Stimulated activated CD4-positive, alpha-beta T cell treated with anti-CD3 and anti-CD28 coated beads, Interleukin-4, amount 100 ng/mL, for 48 hours (primary cell): Measurements from ENCODE around the gene PANK4.

Experiments used
- DNase-seq, 2 donors: peaks; one replicate each; pipeline ENCODE4 v3.0.0-alpha.2; 2020; ENCODE audit warnings: low read depth in 2 of 2

Gene PANK4

DNA sequence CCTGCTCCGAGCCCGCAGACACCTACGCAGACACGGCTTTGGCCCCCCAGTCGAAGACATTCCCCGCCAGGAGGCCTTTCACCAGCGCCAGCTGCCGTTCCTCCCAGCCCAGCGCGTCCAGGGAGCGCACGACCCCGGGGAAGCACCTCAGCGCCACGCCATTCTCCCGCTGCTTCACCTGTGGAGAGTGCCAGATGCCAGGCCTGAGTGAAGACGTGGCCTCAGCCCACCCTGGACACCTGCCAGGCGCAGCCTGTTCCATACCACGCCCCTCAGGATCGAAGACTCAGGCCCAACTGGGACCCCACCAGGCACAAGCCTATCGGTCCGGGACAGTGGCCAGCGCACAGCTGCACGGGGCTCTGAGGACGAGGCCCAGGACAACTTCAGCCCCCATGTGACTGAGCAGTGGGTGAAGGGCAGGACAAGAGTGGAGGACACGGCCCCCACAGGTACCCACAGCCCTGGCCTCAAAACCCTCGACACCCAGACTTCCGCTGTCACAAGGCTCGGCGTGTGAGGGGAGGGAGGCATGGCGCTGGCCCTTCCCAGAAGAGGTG lies 13.5 kb downstream of the PANK4 start:
- no peak for DNase-seq

DNA sequence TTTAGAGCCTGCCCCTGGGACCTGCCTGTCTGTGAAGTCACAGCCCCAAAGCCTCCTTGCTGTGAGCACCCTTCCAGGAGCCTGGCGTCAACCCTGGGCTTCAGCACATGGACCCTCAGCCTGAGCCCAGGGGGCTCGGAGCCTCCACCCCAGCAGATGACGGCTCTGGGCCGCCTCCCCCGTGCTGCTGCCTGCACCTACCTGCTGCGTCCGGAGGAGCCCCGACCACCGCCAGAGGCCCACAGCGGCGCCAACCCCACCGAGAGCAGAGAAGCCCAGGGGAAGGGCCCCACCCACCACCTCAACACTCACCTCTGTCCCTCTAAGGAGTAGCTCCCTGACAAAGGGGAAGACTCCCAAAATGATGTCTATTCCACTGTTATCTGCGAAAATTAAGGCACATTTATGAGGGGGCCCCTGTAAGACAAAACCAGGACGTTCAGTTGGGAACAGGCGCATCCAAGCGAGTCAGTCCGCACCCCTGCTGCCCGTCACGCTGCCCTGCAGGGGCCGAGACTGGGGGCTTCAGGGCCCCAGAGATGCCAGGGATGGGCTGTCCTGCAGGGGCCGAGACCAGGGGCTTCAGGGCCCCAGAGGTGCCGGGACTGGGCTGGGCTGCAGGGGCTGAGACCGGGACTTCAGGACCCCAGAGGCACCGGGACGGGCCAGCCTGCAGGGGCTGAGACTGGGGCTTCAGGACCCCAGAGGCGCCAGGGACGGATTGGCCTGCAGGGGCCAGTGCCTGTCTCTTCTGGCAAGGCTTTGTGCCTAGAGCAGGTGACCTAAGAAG lies 15.8 kb downstream of the PANK4 start:
- DNase-seq, result no peak

DNA sequence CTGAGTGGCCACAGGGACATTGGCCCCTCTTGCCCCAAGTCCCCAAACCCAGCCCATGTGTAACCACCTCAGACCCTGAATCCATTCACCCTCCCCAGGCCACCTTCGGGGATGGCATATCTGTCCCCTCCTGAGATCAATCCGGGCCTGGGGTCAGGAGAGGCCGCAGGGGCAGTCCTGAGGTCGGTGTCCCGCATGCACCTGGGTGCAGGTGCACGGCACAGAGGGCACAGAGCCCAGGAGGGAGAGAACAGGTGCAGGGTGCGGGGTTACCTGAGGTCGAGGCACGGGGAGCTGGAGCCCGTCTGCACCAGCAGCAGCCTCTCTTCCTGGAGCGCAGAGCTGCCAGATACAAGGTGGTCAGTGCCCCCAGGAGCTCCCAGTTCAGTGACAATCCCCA lies 16.8 kb downstream of the PANK4 start:
- no peak for DNase-seq

DNA sequence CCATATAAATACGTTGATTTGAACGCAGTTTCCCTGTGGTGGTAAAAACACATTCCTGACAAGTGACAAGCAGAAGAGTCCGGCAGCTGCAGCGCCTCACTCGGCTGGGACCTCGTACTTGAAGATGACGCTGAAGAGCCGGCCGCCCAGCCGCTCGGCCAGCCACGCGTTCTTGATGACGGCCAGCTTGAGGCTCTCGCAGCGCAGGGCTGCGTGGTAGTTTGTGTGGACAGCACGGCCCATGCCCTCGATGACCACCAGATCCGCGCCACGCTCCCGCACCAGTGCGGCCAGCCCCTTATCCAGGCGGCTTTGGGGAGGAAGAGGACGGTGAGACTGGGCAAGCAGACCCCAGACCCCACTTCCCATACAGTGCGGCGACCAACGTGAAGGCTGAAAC lies 17.6 kb downstream of the PANK4 start:
- DNase-seq, result no peak

DNA sequence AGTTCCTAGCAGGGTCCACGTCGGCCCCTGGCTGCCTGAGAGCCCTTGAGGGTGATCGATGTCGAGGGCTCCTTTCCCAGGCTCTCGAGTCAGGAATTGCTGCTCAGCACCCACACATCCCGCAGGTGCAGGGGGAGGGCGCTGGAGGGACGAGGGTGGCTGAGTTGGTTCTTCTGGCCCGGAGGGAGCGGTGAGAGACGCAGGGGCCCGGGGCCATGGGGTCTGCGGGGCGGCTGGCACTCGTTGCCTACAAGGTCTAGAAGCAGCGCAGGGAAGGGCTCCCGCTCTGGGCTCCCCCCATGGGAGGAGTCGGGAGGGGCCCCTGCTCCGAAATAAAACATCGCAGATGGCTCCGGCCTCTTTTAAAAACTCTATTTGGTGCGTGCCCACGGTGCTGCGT lies 18.2 kb downstream of the PANK4 start:
- no peak for DNase-seq

DNA sequence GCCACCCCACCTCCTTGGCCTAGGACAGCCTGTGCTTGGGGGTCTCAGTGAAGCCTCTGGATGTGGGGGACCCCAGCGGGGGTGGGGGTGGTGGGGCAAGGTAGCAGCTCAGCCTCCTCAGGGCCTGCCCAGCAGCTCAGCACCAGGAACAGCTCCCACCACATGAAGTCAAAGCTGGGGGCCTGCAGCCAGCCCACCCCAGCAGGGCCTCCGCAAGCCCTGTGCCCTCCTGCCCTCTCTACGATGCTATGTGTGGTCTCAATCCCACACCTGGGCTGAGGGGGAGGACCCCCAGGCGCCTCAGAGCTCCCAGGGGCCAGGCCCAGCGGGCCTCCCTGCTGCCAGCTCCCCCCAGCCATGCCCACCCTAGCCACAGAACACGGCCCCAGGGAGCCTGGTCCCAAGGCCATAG lies 18.6 kb downstream of the PANK4 start:
- DNase-seq, result no peak

DNA sequence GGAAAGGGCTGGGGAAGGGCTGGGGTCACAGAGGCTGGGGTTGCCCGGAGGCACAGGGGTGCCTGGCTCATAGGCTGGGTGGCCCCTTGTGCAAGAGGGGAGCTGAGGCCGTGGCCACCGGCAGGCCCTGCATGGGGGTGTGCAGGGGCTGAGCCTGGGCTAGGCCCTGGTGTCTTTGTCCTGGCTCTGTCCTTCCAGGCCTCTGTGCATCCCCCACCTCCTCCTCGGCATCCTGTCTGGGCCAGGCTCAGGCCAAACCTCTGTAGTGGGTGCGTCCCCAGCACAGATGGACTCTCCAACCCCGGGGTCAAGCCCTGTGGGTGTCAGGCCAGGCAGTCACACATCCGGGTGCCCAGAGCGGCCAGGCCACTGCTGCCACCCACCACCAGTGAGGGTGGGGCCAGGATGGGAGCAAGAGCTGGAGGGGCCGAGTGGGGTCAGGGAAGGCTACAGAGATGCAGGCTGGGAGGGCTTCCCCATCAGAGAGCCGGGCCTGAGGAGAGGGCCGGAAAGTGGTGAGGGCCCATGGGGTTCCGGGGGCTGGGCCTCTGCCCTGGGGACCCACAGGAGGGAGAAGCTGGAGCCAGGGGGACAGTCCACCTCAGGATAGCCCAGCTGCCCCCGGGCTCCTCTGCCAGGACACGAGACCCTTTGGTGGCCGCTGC lies 19.4 kb downstream of the PANK4 start:
- DNase-seq, result no peak

DNA sequence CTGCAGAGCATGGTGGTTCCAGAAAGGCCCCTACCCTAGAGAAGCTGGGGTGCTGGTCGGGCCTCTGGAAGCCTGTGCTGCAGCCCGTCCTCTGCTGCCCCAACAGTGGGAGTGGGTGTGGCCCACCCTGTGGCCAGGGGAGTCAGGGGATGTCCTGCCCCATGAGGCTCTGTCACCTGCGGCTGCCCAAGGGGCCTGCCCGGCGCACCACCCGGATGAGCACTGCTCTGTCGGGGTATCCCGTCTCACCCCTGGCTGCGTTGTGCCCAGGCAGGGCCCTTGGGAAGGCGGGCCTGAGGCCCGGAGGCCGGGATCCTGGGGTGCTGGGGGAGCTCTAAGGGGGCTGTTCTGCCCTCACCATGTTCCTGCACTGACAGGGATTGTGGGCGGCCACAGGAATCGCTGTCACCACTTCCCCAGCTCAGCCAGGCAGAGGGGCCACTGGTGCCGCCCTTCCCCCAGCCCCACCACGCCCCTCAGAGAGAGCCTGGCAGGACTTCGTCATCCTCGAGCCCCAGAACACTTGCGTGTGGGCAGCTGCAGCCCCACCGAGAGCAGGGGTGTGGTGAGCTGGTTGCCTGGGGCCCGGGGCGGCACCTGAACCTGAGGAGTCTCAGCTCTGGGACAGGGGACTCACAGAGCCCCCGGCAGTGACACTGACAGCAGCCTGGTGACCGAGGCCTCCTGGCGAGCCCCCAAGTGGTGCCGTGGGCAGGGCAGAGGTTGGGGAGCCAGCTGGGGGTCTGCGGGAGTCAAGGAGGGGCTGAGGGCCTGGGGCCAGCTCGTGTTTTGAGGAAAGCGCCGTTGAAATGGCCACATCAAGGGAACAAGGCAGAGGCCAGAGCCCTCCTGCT lies 20.2 kb downstream of the PANK4 start:
- no peak for DNase-seq

DNA sequence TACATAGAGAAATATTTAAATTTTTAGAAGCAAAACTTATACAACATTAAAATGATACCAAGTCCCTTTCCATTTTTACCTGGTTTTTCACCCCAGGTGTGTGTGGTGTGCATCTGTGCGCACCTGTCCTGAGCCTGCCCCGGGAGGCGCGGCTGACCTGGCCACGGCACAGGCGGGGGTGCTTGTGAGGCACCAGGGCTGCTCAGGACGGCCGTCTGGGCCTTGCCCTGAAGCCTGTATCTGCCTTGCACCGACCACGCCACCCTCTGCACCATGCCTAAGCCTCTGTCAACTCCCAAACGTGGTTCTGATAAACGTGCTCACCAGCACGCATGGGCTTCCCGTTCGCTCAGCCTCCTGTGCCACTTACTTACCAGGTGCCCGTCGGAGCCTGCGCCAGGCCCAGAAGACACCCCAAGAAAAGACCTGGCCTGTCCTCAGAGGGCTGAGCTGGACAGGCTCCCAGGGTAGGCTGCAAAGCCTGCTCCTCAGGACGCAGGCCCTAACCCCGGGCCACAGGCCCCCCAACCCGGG lies 20.9 kb downstream of the PANK4 start:
- DNase-seq, result no peak

DNA sequence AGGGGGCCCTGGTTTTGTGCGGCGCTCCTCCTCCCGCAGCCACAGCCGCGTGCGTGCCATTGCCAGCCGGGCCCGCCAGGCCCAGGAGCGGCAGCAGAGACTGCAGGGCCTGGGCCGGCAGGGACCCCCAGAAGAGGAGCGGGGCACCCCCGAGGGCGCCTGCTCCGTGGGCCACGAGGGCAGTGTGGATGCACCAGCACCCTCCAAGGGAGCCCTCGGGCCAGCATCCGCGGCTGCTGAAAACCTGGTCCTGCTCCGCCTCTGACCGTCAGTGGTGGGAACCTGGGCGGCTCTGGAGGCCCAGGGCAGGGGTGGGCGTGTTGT lies 21.5 kb downstream of the PANK4 start:
- no peak for DNase-seq

DNA sequence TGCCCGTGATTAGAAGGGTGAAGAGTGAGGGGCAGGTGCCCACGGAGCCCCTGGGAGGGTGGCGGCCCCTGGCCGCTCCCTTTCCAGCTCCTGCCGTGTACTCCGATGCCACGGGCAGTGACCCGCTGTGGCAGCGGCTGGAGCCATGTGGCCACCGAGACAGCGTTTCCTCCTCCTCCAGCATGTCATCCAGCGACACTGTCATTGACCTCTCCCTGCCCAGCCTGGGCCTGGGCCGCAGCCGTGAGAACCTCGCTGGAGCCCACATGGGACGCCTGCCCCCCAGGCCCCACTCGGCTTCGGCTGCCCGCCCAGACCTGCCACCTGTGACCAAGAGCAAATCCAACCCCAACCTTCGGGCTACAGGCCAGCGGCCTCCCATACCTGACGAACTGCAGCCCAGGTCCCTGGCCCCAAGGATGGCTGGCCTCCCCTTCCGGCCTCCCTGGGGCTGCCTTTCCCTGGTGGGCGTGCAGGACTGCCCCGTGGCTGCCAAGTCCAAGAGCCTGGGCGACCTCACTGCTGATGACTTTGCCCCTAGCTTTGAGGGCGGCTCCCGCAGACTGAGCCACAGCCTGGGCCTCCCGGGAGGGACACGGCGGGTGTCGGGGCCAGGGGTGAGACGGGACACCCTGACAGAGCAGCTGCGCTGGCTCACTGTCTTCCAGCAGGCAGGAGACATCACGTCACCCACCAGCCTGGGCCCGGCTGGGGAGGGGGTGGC lies 22.0 kb downstream of the PANK4 start:
- no peak for DNase-seq

DNA sequence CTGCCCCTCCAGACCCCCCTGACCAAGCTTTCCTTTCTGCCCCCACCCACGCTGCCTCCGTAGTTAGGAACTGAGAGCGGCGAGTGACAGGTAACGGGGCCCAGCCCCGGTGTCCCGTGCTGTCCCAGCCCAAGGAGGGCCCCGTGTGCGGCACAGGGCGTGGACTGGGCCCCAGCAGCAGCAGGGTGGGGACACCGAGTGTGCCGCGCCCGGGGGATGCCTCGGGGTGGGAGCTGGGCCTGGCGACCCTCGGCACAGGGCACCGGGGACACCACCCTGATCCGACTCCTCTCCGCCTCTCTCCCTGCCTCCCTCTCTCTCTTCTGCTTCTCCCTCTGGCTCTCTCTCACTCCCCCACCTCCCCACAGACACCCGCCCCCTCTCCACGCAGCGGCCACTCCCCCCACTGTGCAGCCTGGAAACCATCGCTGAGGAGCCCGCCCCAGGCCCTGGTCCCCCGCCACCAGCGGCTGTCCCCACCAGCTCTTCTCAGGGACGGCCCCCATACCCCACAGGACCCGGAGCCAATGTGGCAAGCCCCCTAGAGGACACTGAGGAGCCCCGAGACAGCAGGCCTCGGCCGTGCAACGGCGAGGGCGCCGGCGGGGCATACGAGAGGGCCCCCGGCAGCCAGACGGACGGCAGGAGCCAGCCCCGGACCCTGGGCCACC lies 22.7 kb downstream of the PANK4 start:
- DNase-seq, result no peak

DNA sequence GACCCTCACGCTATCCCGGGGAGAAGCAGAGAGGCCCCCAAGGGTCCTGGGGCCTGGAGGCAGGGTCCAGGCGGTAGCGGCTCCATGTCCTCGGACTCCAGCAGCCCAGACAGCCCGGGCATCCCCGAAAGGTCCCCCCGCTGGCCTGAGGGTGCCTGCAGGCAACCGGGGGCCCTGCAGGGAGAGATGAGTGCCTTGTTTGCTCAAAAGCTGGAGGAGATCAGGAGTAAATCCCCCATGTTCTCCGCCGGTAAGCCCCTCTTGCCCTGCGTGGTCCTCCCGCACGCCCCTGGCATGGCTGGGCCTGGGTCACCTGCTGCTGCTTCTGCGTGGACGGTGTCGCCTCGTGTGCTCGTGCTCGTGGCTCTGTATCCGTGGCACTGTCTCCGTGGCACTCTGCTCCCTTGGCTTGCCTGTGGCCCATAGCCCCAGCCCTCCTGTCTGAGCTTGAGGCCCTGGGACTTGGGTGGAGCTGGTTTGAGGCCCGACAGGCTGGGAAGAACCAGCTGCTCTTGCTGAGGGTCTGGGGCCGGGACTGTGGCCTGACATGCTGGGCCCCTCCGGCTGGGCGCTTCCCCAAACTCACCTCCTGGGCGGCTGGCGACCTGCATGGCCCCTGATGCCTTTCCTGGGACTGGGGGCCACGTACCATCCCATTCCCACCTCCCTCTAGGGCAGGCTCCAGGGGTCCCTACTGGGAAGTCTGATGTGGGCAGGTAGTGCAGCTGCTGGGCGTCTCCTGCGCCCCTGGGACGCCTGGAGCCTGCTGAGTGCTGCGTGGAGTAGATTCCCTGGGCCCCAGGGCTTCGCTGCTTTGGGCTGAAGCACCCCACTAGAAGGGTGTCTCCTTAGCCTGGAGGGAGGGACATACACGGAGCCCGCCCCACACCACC lies 23.5 kb downstream of the PANK4 start:
- DNase-seq, result no peak

DNA sequence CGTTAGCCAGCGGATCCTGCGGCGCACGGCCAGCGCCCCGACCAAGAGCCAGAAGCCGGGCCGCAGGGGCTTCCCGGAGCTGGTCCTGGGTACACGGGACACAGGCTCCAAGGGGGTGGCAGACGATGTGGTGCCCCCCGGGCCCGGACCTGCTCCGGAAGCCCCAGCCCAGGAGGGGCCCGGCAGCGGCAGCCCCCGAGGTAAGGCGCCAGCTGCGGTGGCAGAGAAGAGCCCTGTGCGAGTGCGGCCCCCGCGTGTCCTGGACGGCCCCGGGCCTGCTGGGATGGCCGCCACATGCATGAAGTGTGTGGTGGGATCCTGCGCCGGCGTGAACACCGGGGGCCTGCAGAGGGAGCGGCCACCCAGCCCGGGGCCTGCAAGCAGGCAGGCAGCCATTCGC lies 24.2 kb downstream of the PANK4 start:
- DNase-seq, result no peak

DNA sequence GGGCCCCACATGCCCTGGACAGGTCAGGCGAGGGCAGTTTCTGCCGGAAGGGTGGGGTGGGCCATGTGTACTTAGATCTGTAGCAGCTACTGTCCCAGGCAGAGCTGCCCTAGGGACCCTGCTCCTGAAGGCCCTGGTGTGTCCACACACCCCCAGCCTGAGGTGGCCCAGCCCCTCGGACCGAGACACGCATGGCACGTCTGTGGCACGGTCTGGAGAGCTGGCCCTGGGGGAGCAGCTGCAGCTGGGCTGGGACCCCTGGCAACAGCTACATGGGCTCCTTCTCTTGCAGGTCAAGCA lies 24.6 kb downstream of the PANK4 start:
- DNase-seq, result no peak

DNA sequence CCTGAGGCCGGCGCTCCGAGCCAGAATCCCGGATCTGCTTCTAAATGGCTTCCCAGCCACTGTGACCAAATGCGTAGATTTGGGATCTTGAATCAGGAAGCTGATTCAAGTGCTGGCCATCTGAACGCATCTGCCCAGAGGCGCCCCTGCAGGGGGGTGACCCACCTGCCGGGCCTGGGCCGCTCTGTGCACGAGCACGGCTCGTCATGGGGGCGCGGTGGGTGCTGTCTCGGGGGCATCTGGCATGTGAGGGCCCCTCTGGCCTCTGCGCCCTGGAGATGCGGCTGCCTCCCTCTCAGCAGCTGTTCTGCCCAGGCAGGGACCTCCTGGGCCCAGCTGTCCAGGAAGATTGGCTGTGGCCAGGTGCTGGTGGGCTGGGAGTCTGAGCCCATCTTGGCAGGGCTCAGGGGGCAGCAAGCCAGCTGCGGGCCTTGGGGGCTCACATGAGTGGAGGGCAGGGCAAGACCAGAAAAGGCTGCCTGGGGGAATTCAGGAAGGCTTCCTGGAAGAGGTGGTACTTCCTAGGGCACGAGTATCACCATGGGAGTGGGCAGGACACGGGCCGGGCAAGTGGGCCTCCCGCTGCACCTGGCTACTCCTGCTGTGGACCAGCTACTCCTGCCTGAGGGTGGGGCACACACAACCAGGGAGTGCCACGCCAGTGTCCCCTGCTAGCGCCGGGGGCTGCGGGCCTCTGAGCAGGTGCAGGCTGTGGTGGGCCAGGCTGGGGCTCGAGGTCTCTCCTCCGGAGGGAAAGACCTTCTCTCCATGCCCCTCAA lies 25.2 kb downstream of the PANK4 start:
- DNase-seq, result no peak

DNA sequence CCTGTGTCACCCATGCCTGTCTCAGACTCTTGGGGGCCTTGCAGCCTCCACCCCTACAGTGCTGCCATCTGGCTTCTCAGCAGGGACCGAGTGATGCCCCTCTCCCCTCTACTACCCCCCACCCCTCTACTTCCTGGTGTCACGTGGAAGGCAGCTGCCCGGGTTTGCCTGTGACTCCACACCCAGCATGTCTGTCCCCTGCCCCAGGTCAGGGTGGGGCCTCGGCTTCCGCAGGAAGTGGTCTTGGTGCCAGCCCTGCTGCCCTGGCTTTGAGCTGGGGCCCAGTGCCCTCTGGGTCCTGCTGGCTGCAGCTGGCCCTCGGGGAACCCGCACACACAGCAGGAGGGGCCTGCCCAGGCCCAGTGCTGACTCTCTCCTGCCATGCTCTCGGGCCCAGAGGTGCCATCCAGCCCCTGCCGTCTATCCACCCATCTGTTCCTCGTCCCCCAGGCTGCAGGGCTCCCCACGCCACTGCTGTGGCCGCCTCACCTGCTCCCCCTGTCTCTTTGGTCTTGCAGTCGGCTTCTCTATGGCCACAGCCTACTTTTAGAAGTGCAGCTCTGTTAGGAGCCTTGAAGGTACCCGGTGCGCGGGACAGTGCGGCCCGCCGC lies 26.3 kb downstream of the PANK4 start:
- DNase-seq, result no peak

DNA sequence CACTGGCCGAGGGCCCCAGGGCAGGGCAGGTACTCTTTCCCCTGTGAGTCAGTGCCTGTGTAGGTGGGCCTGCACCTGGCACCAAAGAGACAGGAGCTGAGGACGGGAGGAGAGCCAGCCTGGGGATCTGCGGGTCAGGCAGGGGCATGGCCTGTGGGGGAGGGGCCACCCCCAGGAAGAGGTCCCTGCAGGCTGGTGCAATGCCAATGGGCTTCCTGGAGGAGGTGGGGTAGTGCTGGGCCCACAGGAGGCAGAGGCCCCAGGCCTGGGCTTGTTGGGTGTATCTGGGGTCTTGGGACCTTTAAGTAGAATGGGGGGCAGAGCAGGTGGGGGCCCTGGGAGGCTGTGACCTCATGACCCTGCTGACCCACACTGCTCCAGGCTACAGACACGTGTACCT lies 27.1 kb downstream of the PANK4 start:
- DNase-seq, result no peak

DNA sequence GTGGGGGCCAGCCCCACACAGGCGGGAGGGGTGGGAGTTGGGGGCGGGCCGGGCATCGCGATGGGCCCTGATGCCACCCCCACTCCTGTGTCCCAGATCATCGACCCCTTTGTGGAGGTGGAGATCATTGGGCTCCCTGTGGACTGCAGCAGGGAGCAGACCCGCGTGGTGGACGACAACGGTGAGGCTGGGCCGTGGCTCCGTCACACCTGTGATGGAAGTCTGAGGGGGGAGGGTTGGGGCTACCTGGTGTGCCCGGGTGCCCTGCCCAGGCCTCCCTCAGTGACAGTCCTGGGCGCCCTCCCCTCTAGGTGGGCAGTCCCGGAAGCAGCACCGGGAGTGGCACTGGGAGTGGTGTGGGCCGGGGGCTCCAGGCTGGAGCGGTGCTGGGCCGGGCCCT lies 27.7 kb downstream of the PANK4 start:
- DNase-seq, result no peak
